H1 (cell line): Measurements from ENCODE around the gene SKOR2. TPM values are rescaled to one million over a fixed set of nuclear protein-coding genes. Genes with fewer than 3 reads are reported as not detected.

Experiments
- CHD7 ChIP-seq: fragments of 300-600 bp; sonication (generic); IDR thresholded peaks from 2 replicates; pipeline ENCODE4 v1.7.1; 2012; ENCODE audit warnings: low read length, moderate library complexity, mild to moderate bottlenecking, inconsistent platforms; ENCODE audit not compliant: insufficient replicate concordance
- EGR1 ChIP-seq: IDR thresholded peaks from 2 replicates; pipeline ENCODE4 v1.6.1; 2011; ENCODE audit warnings: low read depth, low read length, borderline replicate concordance
- EP300 ChIP-seq, 2 experiments: IDR thresholded peaks; 1 replicate in 1 of 2; 2 replicates in 1 of 2; pipeline ENCODE4 v1.6.1; 2011 to 2012; ENCODE audit warnings: low read depth in 2 of 2, low read length in 2 of 2, mild to moderate bottlenecking in 2 of 2, borderline replicate concordance in 1 of 2, inconsistent platforms in 1 of 2, moderate library complexity in 1 of 2
- polyA plus RNA-seq, 7 experiments: library from polyadenylated mRNA; depleted of rRNA in 3 of 7; stranded (reverse) in 5 of 7; unstranded in 2 of 7; fragments of >200 nt in 5 of 7; fragments of 200-250 nt in 2 of 7; gene quantifications; 1 replicate in 5 of 7; 2 replicates in 1 of 7; 4 replicates in 1 of 7; pipeline versions ENCODE4 v1.2.1 to v1.2.3, GENCODE V29; 2011 to 2013; ENCODE audit warnings: missing spikeins in 2 of 7, mixed read lengths in 2 of 7
- total RNA-seq: library from RNA; stranded (reverse); fragmentation: NEBNext Ultra II Directional; extraction: Animal tissue kit (Norgen Biotek cat#: 25700); gene quantifications from 2 replicates; pipeline ENCODE4 v1.2.1, GENCODE V29; 2021

The SKOR2 gene
- total and polyA plus RNA-seq, 2 of the 8 experiments (the other 6 are each of a cell fraction or from before 2014, with no cell fraction given): 0.05 to 0.11 TPM

GRCh38 chr18:47263150-47263429, 11.6 kb upstream of the SKOR2 start (continued):
- no peak for TF ChIP-seq CHD7
- TF ChIP-seq EP300 (IDR thresholded peaks at IDR 0.05; ENCODE audit: borderline replicate concordance in 1 of 2, low read depth in 2 of 2, low read length in 2 of 2): no peak
- no peak for TF ChIP-seq EGR1
